A549 (cell line): ENCODE measurements around the gene CAMK1G. TPM values are rescaled to one million over a fixed set of nuclear protein-coding genes. Genes with fewer than 3 reads are reported as not detected.

Source experiments
- ATAC-seq, 2 experiments: fragments of 200-7000 bp in 1 of 2; fragments of >200 bp in 1 of 2; cut with Nextera tagmentation in 1 of 2; cut with Tn5 transposase in 1 of 2; 3 replicates each; pipeline versions ENCODE4 v1.8.0 to v1.9.1; 2018 to 2020; ENCODE audit warnings: mild to moderate bottlenecking in 1 of 2, moderate library complexity in 1 of 2
- CTCF ChIA-PET: fragments of 300-600 bp; sonication (Branson Sonifier 250); formaldehyde crosslinking; extraction: SDS; loops from one replicate; lab custom pipeline; 2021; ENCODE audit warnings: antibody characterized with exemption, inconsistent platforms; lab: Yijun Ruan, JAX
- POLR2A ChIA-PET: fragments of 350-600 bp; formaldehyde crosslinking; extraction: SDS; loops from one replicate; lab custom pipeline; 2021; ENCODE audit warnings: antibody characterized with exemption, inconsistent platforms; lab: Yijun Ruan, JAX
- DNase-seq, 2 experiments: peaks; one replicate each; pipeline versions ENCODE4 v3.0.0 to v3.0.0-alpha.2; 2011 to 2016; ENCODE audit warnings: low read depth in 1 of 2, low spot score in 1 of 2
- FAIRE-seq: peaks from 2 replicates; lab custom pipeline; 2011; peaks lifted over from hg19 to GRCh38; lab: Jason Lieb, UNC
- H3K27ac ChIP-seq, 2 experiments: fragments of >200 bp; sonication (Bioruptor Twin); formaldehyde crosslinking; 3 replicates each; pipeline ENCODE4 v1.5.1; 2016 to 2017
- H3K4me1 ChIP-seq: fragments of >200 bp; sonication (Bioruptor Twin); formaldehyde crosslinking; 3 replicates; pipeline ENCODE4 v1.6.1; 2016
- H3K4me2 ChIP-seq: fragments of >200 bp; sonication (Bioruptor Twin); formaldehyde crosslinking; 3 replicates; pipeline ENCODE4 v1.6.1; 2016
- H3K4me3 ChIP-seq: fragments of >200 bp; sonication (Bioruptor Twin); formaldehyde crosslinking; 3 replicates; pipeline ENCODE4 v1.5.1; 2016
- H3K9me3 ChIP-seq: fragments of >200 bp; sonication (Bioruptor Twin); formaldehyde crosslinking; 3 replicates; pipeline ENCODE4 v1.6.1; 2016
- CBX8 ChIP-seq: fragments of 200-600 bp; sonication (generic); IDR thresholded peaks from 2 replicates; pipeline ENCODE4 v1.6.1; 2016
- CHD2 ChIP-seq: fragments of 150-350 bp; IDR thresholded peaks from 2 replicates; pipeline ENCODE4 v1.6.1; 2014; ENCODE audit warnings: low read length; ENCODE audit not compliant: partially characterized antibody
- CHD4 ChIP-seq: fragments of 200-600 bp; sonication (generic); IDR thresholded peaks from 2 replicates; pipeline ENCODE4 v1.6.1; 2016; ENCODE audit warnings: antibody characterized with exemption, mild to moderate bottlenecking, borderline replicate concordance
- E2F6 ChIP-seq: IDR thresholded peaks from 2 replicates; pipeline ENCODE4 v1.6.1; 2012; ENCODE audit warnings: low read depth, borderline replicate concordance
- EHF ChIP-seq: fragments of 250-450 bp; sonication (Bioruptor Pico); IDR thresholded peaks from 2 replicates; pipeline ENCODE4 v1.5.0; 2020; ENCODE audit warnings: mild to moderate bottlenecking
- FOSB ChIP-seq: fragments of 250-450 bp; sonication (Bioruptor Pico); IDR thresholded peaks from 2 replicates; pipeline ENCODE4 v1.5.0; 2020; ENCODE audit warnings: mild to moderate bottlenecking, moderate library complexity
- FOXS1 ChIP-seq: fragments of 250-450 bp; sonication (Bioruptor Pico); IDR thresholded peaks from 2 replicates; pipeline ENCODE4 v1.5.0; 2020; ENCODE audit warnings: mild to moderate bottlenecking, moderate library complexity
- HDAC2 ChIP-seq: fragments of 200-600 bp; sonication (generic); IDR thresholded peaks from 2 replicates; pipeline ENCODE4 v1.6.1; 2016
- HES2 ChIP-seq: fragments of >200 bp; sonication (Bioruptor Twin); formaldehyde crosslinking; IDR thresholded peaks from 2 replicates; pipeline ENCODE4 v1.6.1; 2016
- HOXB5 ChIP-seq: fragments of 250-450 bp; sonication (Bioruptor Pico); IDR thresholded peaks from 2 replicates; pipeline ENCODE4 v1.5.0; 2020; ENCODE audit warnings: mild to moderate bottlenecking, moderate library complexity
- JUN ChIP-seq, 2 experiments: fragments of >200 bp; sonication (Bioruptor Twin); formaldehyde crosslinking; IDR thresholded peaks; 2 replicates in 1 of 2; 3 replicates in 1 of 2; pipeline ENCODE4 v1.6.1; 2016 to 2017
- JUNB ChIP-seq: fragments of >200 bp; sonication (Bioruptor Twin); formaldehyde crosslinking; IDR thresholded peaks from 2 replicates; pipeline ENCODE4 v1.6.1; 2016
- KDM1A ChIP-seq: fragments of 200-600 bp; sonication (generic); IDR thresholded peaks from 2 replicates; pipeline ENCODE4 v1.6.1; 2016; ENCODE audit warnings: low read depth, mild to moderate bottlenecking
- MAFK ChIP-seq: fragments of 450-650 bp; IDR thresholded peaks from 2 replicates; pipeline ENCODE4 v1.6.1; 2014; ENCODE audit not compliant: partially characterized antibody
- MAZ ChIP-seq: fragments of 150-350 bp; IDR thresholded peaks from 2 replicates; pipeline ENCODE4 v1.6.1; 2014; ENCODE audit warnings: antibody characterized with exemption, low read depth, low read length, borderline replicate concordance
- MYC ChIP-seq: IDR thresholded peaks from 2 replicates; pipeline ENCODE4 v1.6.1; 2012; ENCODE audit warnings: mild to moderate bottlenecking, inconsistent platforms, low read length, improper control_type of control experiment, borderline replicate concordance
- NR3C1 ChIP-seq: fragments of >200 bp; sonication (Bioruptor Twin); formaldehyde crosslinking; IDR thresholded peaks from 3 replicates; pipeline ENCODE4 v1.6.1; 2017
- REST ChIP-seq: fragments of 200-600 bp; sonication (generic); IDR thresholded peaks from 2 replicates; pipeline ENCODE4 v1.6.1; 2016; ENCODE audit warnings: antibody characterized with exemption, mild to moderate bottlenecking, moderate library complexity
- TFCP2L1 ChIP-seq: fragments of 250-450 bp; sonication (Bioruptor Pico); IDR thresholded peaks from 2 replicates; pipeline ENCODE4 v1.5.0; 2021; ENCODE audit warnings: mild to moderate bottlenecking
- TP53 ChIP-seq: fragments of 250-450 bp; sonication (Bioruptor Pico); IDR thresholded peaks from 2 replicates; pipeline ENCODE4 v1.5.0; 2021; ENCODE audit warnings: mild to moderate bottlenecking, moderate library complexity
- ZNF302 ChIP-seq: fragments of 250-450 bp; sonication (Bioruptor Pico); IDR thresholded peaks from 2 replicates; pipeline ENCODE4 v1.9.0; 2021; ENCODE audit warnings: inconsistent platforms, mild to moderate bottlenecking, moderate library complexity
- ZSCAN20 ChIP-seq: fragments of 250-450 bp; sonication (Bioruptor Pico); IDR thresholded peaks from 2 replicates; pipeline ENCODE4 v1.8.0; 2022; ENCODE audit warnings: mild to moderate bottlenecking, moderate library complexity
- WGBS: methylation state at CpG from one replicate; pipeline ENCODE4 v1.1.6; 2017; ENCODE audit errors: missing lambda C conversion rate; 5-methylcytosine and 5-hydroxymethylcytosine counted together
- polyA plus RNA-seq, 4 experiments: library from polyadenylated mRNA; depleted of rRNA in 3 of 4; stranded (reverse); fragments of >200 nt; fragmentation: RNase III in 1 of 4; extraction: RNeasy Plus Mini Kit Qiagen cat#74134 plus additional on column Dnase treatment in 1 of 4; gene quantifications; 2 replicates in 3 of 4; 3 replicates in 1 of 4; pipeline ENCODE4 v1.2.3, GENCODE V29; 2011 to 2017

Gene CAMK1G
- polyA plus RNA-seq, 2 of the 4 experiments (the other 2 are of a cell fraction), result 0.03 to 0.08 TPM

GRCh38 chr1:209554761-209555611, 28.5 kb upstream of the CAMK1G start:
- H3K9me3 ChIP-seq, result no peaks in the 10 kb centered on the region
- CTCF ChIA-PET, result interaction anchor here (1.3 kb wide), 1 partner anchor 11 kb away, joined by 4 read pairs; no protein-coding TSS in a partner anchor
- WGBS, result 61% methylated on average over 9 of the region's 9 CpGs
- no peak for FAIRE-seq
- no peak for TF ChIP-seq MAZ
- no peak for TF ChIP-seq JUN (IDR thresholded peaks at IDR 0.05)
- TF ChIP-seq TP53, result no peak
- no peak for TF ChIP-seq FOSB (CRISPR knock-in tag)
- no peak for TF ChIP-seq REST
- peak; percentile 68 for TF ChIP-seq MAFK
- no peak for TF ChIP-seq MYC
- TF ChIP-seq, all 56 proteins: peak for 1
- ATAC-seq (no peak), DNase-seq (no peak)
- POLR2A ChIA-PET, result no interaction called here
- no peak overlapping the region for H3K27ac ChIP-seq
- H3K4me3 ChIP-seq, result no peak overlapping the region
- H3K4me1 ChIP-seq, result no peaks in the 10 kb centered on the region
- H3K4me2 ChIP-seq, result no peak overlapping the region

GRCh38 chr1:209556162-209556690, 27.3 kb upstream of the CAMK1G start:
- Histone ChIP-seq H3K4me2 (no peak overlapping the region), H3K9me3 (no peaks in the 10 kb centered on the region), H3K4me3 (no peak overlapping the region), H3K27ac (no peak overlapping the region), H3K4me1 (no peaks in the 10 kb centered on the region)
- TF ChIP-seq TFCP2L1, result no peak
- TF ChIP-seq E2F6, result no peak
- no peak for TF ChIP-seq NR3C1
- no peak for TF ChIP-seq EHF (CRISPR knock-in tag)
- TF ChIP-seq ZNF302 (CRISPR knock-in tag), result no peak
- TF ChIP-seq ZSCAN20 (CRISPR knock-in tag), result no peak
- no peak for TF ChIP-seq JUNB
- ATAC-seq, result no peak
- CTCF ChIA-PET, result interaction anchor here (1.3 kb wide), 1 partner anchor 9 kb away, joined by 4 read pairs; no protein-coding TSS in a partner anchor
- FAIRE-seq, result no peak
- no peak for DNase-seq
- 86% methylated on average over 1 of the region's 1 CpG for WGBS
- POLR2A ChIA-PET, result no interaction called here

- no peak for ATAC-seq
- H3K4me3 ChIP-seq, result no peak overlapping the region
- no peak for DNase-seq
- TF ChIP-seq CHD4, result no peak
- no peak for TF ChIP-seq FOXS1 (CRISPR knock-in tag)
- TF ChIP-seq HES2, result no peak
- no peak for TF ChIP-seq E2F6
- no peak for TF ChIP-seq HOXB5
- no peak for TF ChIP-seq CHD2
- TF ChIP-seq CBX8, result no peak
- no peak for TF ChIP-seq KDM1A
- TF ChIP-seq HDAC2, result no peak
- TF ChIP-seq, all 56 proteins: peak for 0
- H3K27ac ChIP-seq, result no peak overlapping the region
- H3K4me1 ChIP-seq, result no peaks in the 10 kb centered on the region
- no peak overlapping the region for H3K4me2 ChIP-seq
- no peak for FAIRE-seq
- ChIA-PET POLR2A (no interaction called here), CTCF (interaction anchor here (1.2 kb wide), 1 partner anchor 9 kb away, joined by 4 read pairs; no protein-coding TSS in a partner anchor)
- no peaks in the 10 kb centered on the region for H3K9me3 ChIP-seq
Observed at GRCh38 chr1:209557221-209557620, 26.3 kb upstream of the CAMK1G start.
